ENCODE results near the gene LAMTOR1.

DNA sequence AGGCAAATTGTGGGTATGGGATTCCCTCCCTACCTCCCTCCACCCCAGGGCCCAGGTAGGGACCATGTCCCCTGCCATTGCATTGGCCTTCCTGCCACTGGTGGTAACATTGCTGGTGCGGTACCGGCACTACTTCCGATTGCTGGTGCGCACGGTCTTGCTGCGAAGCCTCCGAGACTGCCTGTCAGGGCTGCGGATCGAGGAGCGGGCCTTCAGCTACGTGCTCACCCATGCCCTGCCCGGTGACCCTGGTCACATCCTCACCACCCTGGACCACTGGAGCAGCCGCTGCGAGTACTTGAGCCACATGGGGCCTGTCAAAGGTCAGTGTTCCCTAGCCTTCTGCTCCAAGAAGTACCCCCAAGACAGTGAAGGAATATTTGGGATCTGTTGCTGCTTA lies 2.8 kb upstream of the LAMTOR1 start, which contains the start of gene TOMT:
- no peak for TF ChIP-seq POLR2AphosphoS5 (IDR thresholded peaks at IDR 0.05)
- TF ChIP-seq POLR2A (IDR thresholded peaks at IDR 0.05): no peak

All from suprapubic skin (tissue), 4 donors.